WI38 (cell line): ENCODE measurements around the gene PWWP2B.

Source experiments
- H3K4me3 ChIP-seq: 2 replicates; pipeline ENCODE4 v1.5.1; 2011; ENCODE audit warnings: low read depth, mild to moderate bottlenecking, control low read depth, low read length
- TF ChIP-seq, protein P1 (sequence below): IDR thresholded peaks from 2 replicates; pipeline ENCODE4 v1.5.1; 2012; ENCODE audit warnings: low read depth, mild to moderate bottlenecking, control low read depth, low read length

Gene PWWP2B

GRCh38 chr10:132440791-132441565, 44.0 kb downstream of the PWWP2B start:
- H3K4me3 ChIP-seq, result no peak overlapping the region
- TF ChIP-seq, protein P1, sequence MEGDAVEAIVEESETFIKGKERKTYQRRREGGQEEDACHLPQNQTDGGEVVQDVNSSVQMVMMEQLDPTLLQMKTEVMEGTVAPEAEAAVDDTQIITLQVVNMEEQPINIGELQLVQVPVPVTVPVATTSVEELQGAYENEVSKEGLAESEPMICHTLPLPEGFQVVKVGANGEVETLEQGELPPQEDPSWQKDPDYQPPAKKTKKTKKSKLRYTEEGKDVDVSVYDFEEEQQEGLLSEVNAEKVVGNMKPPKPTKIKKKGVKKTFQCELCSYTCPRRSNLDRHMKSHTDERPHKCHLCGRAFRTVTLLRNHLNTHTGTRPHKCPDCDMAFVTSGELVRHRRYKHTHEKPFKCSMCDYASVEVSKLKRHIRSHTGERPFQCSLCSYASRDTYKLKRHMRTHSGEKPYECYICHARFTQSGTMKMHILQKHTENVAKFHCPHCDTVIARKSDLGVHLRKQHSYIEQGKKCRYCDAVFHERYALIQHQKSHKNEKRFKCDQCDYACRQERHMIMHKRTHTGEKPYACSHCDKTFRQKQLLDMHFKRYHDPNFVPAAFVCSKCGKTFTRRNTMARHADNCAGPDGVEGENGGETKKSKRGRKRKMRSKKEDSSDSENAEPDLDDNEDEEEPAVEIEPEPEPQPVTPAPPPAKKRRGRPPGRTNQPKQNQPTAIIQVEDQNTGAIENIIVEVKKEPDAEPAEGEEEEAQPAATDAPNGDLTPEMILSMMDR, result no peak

- TF ChIP-seq, protein P1, result no peak
- H3K4me3 ChIP-seq, result no peak overlapping the region
These were observed 45.0 kb downstream of the PWWP2B start for GRCh38 chr10:132441818-132442524.

DNA sequence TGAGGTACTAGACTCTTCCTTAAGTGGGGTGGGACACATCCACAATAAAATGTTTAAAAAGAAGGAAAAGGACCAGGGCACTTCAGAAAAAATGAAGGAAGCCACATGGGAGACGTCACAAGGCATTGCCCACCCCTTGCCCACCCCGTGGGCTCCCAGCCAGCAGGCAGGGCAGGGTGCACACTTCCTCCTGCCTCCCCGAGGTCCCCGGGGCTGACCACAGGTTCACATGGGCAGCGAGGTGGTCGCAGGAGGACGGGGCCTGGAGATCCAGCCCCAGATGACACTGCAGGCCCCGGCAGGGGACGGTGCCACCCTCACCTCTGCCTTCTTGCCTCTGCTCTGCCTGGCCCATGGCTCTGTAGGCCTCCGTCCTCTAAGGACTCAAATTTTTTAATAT, 45.6 kb downstream of the PWWP2B start:
- TF ChIP-seq, protein P1, result no peak
- H3K4me3 ChIP-seq, result no peak overlapping the region

DNA sequence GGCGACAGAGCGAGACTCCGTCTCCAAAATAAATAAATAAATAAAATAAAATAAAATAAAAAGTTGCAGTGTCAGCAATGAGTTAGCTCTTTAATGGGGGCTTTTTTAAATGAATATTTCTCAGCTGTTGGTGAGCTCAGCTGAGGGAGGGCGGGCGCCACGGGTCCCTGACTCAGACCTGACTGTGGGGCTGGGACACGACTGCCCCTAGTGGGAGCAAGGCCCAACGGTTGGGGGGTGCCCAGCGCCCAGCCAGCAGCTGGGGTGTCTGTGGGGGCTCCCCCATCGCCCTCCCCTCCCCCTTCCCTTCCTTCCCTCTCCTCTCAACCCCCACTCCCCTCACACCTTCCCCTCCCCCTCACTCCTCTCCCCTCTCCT, 46.6 kb downstream of the PWWP2B start:
- no peak overlapping the region for H3K4me3 ChIP-seq
- TF ChIP-seq, protein P1, result peak; percentile 56

- no peak overlapping the region for H3K4me3 ChIP-seq
- TF ChIP-seq, protein P1, result no peak
These were observed 47.2 kb downstream of the PWWP2B start for GRCh38 chr10:132443983-132444876.

DNA sequence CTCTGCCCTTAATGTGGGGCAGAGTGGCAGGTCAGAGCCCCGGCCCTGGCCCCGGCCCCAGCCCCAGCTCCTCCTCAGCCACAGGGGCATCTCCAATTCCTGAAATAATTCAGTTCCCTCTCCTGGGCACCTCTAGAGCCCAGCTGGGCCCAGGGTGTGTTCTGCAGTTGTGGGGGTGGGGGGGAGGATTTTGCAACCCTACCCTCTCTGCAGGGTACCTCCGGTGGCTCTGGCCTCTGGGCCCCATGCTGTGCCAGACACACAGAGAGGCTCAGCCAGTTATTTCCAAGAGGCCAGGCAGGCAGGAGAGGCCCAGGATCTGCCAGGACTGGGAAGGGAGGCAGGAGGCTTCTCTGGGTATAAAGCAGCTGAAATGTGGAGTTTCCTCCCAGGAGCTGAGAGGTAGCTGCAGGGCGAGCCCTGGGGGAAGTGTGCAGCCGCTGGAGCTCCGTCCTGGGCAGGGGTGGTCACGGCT, 47.9 kb downstream of the PWWP2B start:
- TF ChIP-seq, protein P1, result no peak
- H3K4me3 ChIP-seq, result no peak overlapping the region
